T-helper 2 cell treated with Interferon-gamma antibody and Interleukin-4, amounts not matched to agents 5 μg/mL and 100 μg/mL, for 36 hours (primary cell): Measurements from ENCODE around the gene L3HYPDH.

Source experiments
- DNase-seq: peaks from one replicate; pipeline ENCODE4 v3.0.0; 2021; ENCODE audit warnings: low spot score
- H3K27ac Mint-ChIP-seq: one replicate; pipeline ENCODE4 v1.8.0; 2021; ENCODE audit warnings: mild to moderate bottlenecking, mixed read lengths
- H3K27me3 Mint-ChIP-seq: one replicate; pipeline ENCODE4 v1.8.0; 2021; ENCODE audit warnings: low read depth, mixed read lengths
- H3K36me3 Mint-ChIP-seq: one replicate; pipeline ENCODE4 v1.8.0; 2021; ENCODE audit warnings: low read depth, mixed read lengths
- H3K4me1 Mint-ChIP-seq: one replicate; pipeline ENCODE4 v1.8.0; 2021; ENCODE audit warnings: low read depth, mixed read lengths
- H3K4me3 Mint-ChIP-seq: one replicate; pipeline ENCODE4 v1.8.0; 2022; ENCODE audit warnings: mild to moderate bottlenecking, moderate library complexity, mixed read lengths
- H3K9me3 Mint-ChIP-seq: one replicate; pipeline ENCODE4 v1.8.0; 2021; ENCODE audit warnings: mixed read lengths

L3HYPDH gene

DNA sequence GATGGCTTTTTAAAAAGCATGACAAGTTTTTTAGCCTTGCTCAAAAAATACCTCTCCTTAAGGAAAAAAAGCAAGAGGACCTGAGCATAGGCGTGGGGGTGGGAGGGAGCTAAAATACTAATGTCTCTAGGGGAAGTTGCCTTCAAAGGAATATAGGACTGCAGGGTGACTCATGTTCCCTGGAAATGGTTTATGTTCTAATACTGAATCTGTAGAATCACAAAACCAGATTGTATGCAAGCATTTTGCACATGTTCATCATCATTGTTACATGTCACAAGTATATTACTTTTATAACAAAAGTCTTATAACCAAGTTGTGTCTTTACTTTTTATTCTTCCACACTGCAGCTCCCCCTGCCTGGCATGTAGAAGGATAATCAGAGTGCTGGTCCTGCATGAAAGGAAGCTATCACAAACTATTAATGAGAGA, 55.6 kb downstream of the L3HYPDH start:
- no peak overlapping the region for H3K4me3 Mint-ChIP-seq
- peaks cover 6% of the 10 kb centered on the region for H3K4me1 Mint-ChIP-seq
- DNase-seq, result no peak
- no peaks in the 10 kb centered on the region for H3K9me3 Mint-ChIP-seq
- no peaks in the 10 kb centered on the region for H3K36me3 Mint-ChIP-seq
- H3K27me3 Mint-ChIP-seq, result peaks cover 5% of the 10 kb centered on the region
- no peak overlapping the region for H3K27ac Mint-ChIP-seq

GRCh38 chr14:59427653-59428580, 56.3 kb downstream of the L3HYPDH start:
- no peak overlapping the region for H3K27ac Mint-ChIP-seq
- no peaks in the 10 kb centered on the region for H3K9me3 Mint-ChIP-seq
- DNase-seq, result no peak
- H3K27me3 Mint-ChIP-seq, result peaks cover 5% of the 10 kb centered on the region
- H3K4me1 Mint-ChIP-seq, result peaks cover 6% of the 10 kb centered on the region
- no peaks in the 10 kb centered on the region for H3K36me3 Mint-ChIP-seq
- no peak overlapping the region for H3K4me3 Mint-ChIP-seq

DNA sequence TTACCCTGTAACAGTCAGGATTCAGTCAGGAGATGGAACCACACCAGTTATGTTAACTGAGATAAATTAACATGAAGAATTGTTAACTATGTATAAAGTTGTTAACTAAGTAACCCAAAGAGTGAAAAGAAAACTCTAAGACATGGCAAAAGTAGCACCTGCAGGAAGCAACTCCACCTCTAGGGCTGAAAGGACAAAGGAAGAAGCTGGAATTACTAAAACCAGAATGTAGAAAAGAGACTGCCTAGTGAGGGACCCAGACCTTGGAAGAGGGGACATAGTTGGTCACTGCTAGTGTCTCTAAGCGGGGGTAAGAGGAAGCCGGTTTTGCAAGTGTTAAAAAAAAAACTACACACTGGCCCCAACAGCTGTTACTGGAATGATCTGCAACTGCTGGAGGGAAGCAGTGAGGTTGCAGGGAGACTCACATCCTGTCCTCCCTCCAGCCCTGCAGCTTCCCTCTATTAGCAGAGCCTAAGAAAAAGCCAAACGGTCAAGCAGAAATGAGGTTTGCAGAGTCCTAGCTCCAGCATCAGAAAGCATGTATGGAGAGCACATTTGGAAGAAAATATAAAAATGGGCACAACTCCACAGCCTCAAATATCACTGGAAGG, 58.8 kb downstream of the L3HYPDH start:
- DNase-seq, result no peak
- H3K27ac Mint-ChIP-seq, result no peak overlapping the region
- no peak overlapping the region for H3K4me3 Mint-ChIP-seq
- H3K4me1 Mint-ChIP-seq, result peaks cover 6% of the 10 kb centered on the region
- peaks cover 5% of the 10 kb centered on the region for H3K27me3 Mint-ChIP-seq
- H3K36me3 Mint-ChIP-seq, result no peaks in the 10 kb centered on the region
- no peaks in the 10 kb centered on the region for H3K9me3 Mint-ChIP-seq

DNA sequence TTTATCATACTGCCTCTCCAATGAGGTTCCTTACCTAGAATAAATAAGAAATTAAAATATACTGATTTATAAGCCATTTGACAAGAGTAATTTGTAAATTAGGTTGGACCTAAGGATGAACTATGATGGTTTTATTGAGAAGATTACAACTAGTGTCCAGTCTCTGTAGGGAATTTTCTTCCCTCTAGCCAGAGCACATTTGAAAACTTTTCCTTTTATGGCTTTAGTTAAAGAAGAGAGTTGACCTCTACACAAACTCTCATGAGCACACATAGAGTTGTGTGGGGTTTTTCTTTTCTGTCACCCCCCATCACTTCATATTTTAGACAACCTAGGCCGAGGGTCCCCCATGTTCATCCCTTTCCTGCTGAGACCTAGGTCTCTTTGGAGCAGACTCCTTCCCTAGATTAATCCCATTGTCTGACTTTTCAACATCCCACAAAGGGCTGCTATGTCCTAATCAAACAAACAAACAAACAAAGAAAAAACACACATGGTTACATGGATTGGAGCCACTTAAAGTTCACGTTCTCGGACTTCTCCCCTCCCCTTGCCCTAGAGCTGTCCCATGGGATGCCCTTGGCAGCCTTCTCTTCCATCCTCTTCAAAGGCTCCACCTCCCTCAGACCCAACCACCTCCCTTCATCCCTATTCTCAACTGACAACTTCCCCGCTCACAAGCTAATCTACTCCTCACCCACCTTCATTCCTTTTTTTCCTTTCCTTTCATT, 59.7 kb downstream of the L3HYPDH start:
- no peaks in the 10 kb centered on the region for H3K36me3 Mint-ChIP-seq

More for the DNA sequence above, 59.7 kb downstream of the L3HYPDH start:
- DNase-seq, result no peak
- no peak overlapping the region for H3K4me3 Mint-ChIP-seq
- no peaks in the 10 kb centered on the region for H3K9me3 Mint-ChIP-seq
- no peak overlapping the region for H3K27ac Mint-ChIP-seq
- H3K4me1 Mint-ChIP-seq, result peaks cover 6% of the 10 kb centered on the region
- peaks cover 5% of the 10 kb centered on the region for H3K27me3 Mint-ChIP-seq
